Pulmonary artery endothelial cell (primary cell): ENCODE measurements around the gene ZBTB7C. TPM values are rescaled to one million over a fixed set of nuclear protein-coding genes. Genes with fewer than 3 reads are reported as not detected.

Source experiments
- DNase-seq: peaks from one replicate; pipeline ENCODE4 v3.0.0-alpha.2; 2011; ENCODE audit warnings: low read depth, low spot score
- total RNA-seq: library from RNA; depleted of rRNA; stranded (reverse); fragments of >200 nt; gene quantifications from 2 replicates; pipeline ENCODE4 v1.2.3, GENCODE V29; 2014

ZBTB7C gene
- total RNA-seq, 1 donor from 2014 or later = not detected

GRCh38 chr18:47978141-47978540 lies 431.0 kb downstream of the ZBTB7C start:
- no peak for DNase-seq

Other genes starting within 250 kb of the ZBTB7C start
- 15.2 and 17.7 TPM in 2 replicates for gene CTIF, start 129.6 kb upstream of the ZBTB7C start, total RNA-seq